HG03159 (cell line): ENCODE measurements around the gene ATOH8.

Experiments used
- ATAC-seq: cut with Tn5 transposase; IDR thresholded peaks from one replicate; pipeline ENCODE4 v1.9.1; 2021; ENCODE audit warnings: mild to moderate bottlenecking, moderate library complexity; ENCODE audit not compliant: unreplicated experiment

ATOH8 gene

GRCh38 chr2:85718885-85719492, 34.8 kb upstream of the ATOH8 start:
- no peak for ATAC-seq

GRCh38 chr2:85719609-85720240, 34.1 kb upstream of the ATOH8 start:
- ATAC-seq: no peak

- ATAC-seq: no peak
These were observed 33.3 kb upstream of the ATOH8 start for GRCh38 chr2:85720533-85720932.

GRCh38 chr2:85721641-85722040, 32.1 kb upstream of the ATOH8 start:
- no peak for ATAC-seq

GRCh38 chr2:85722519-85722918, 31.3 kb upstream of the ATOH8 start:
- no peak for ATAC-seq

GRCh38 chr2:85723707-85724360, 30.0 kb upstream of the ATOH8 start:
- no peak for ATAC-seq

- ATAC-seq: no peak
These were observed 29.0 kb upstream of the ATOH8 start for GRCh38 chr2:85724731-85725181.

- ATAC-seq: no peak
These were observed 28.3 kb upstream of the ATOH8 start for GRCh38 chr2:85725451-85725850.

- ATAC-seq: no peak
These were observed 26.0 kb upstream of the ATOH8 start for GRCh38 chr2:85727798-85728197.

- no peak for ATAC-seq
These were observed 25.4 kb upstream of the ATOH8 start for GRCh38 chr2:85728342-85728741.

GRCh38 chr2:85728883-85729824, 24.6 kb upstream of the ATOH8 start:
- peak; percentile 66 for ATAC-seq

- ATAC-seq: no peak
These were observed 23.8 kb upstream of the ATOH8 start for GRCh38 chr2:85729825-85730510.

GRCh38 chr2:85730686-85731230, 23.0 kb upstream of the ATOH8 start:
- ATAC-seq: no peak

GRCh38 chr2:85731606-85732005, 22.2 kb upstream of the ATOH8 start:
- ATAC-seq: no peak

GRCh38 chr2:85732467-85733120, 21.2 kb upstream of the ATOH8 start:
- no peak for ATAC-seq

- ATAC-seq: no peak
These were observed 20.4 kb upstream of the ATOH8 start for GRCh38 chr2:85733121-85733960.

GRCh38 chr2:85734015-85734414, 19.8 kb upstream of the ATOH8 start:
- ATAC-seq: no peak

- ATAC-seq: no peak
These were observed 18.7 kb upstream of the ATOH8 start for GRCh38 chr2:85734942-85735608.
